ENCODE data around the gene ERAS.
"Not testable (repeated sequence)": the region's sequence is repeated elsewhere in the genome, so short reads cannot be mapped to it uniquely, and the experiment has no call there.

Gene ERAS

DNA sequence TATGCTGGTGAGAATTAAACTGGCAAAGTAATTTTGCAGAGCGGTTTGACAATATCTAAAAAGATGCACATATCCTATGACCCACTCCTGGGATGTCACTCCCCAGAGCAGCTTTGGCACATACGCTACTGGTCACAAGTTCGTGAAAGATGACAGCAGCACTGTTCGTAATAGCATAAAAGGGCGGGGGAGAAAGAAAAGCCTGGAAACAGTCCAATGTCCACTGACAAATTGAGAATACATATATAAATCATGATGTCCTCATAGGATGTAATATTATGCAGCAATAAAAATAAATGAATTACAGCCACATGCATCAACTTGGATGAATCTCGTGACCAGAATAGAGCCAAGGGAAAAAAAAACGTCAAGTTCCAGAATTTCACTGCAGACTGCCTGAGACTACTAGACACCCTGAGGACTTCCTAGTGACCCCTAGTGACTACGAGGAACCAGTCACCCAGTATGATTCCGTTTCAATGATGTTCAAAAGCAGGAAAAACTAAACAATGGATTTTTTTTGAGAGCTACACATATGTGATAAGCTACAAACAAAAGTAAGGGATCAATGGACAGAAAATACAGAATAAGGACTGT, 7.3 kb downstream of the ERAS start:
- H3K36me3 ChIP-seq (ENCODE audit: control insufficient read depth, insufficient read depth, low read length), result no peaks in the 10 kb centered on the region
- 33% methylated on average over 2 of the region's 9 CpGs; no CpG with 5 or more reads in 1 of the 2 experiments for WGBS, 2 experiments (ENCODE audit: insufficient coverage in 2 of 2)
- no peak overlapping the region for H3K4me3 ChIP-seq (ENCODE audit: extremely low read depth, insufficient read depth, low read length, poor library complexity, severe bottlenecking)

DNA sequence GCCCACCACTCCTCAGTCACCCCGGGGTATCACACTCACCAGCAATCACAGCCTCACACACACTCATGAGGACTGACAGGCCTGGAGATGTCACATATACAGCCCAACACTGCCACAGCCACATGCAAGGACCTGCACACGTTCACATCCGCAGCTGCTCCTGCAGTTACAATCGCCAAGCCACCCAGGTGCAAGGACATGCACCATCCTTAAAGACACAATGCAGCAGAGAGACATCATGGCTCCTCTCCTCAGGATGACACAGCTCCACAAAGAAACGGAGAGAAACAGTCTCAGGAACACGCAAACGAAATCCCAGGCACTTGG, 8.0 kb downstream of the ERAS start:
- 13% methylated on average over 4 of the region's 7 CpGs; no CpG with 5 or more reads in 1 of the 2 experiments for WGBS, 2 experiments (ENCODE audit: insufficient coverage in 2 of 2)
- no peaks in the 10 kb centered on the region for H3K9me3 ChIP-seq (ENCODE audit: control insufficient read depth, low read length)
- H3K36me3 ChIP-seq (ENCODE audit: control insufficient read depth, insufficient read depth, low read length), result no peaks in the 10 kb centered on the region
- H3K27ac ChIP-seq (ENCODE audit: low read depth, low read length, severe bottlenecking), result no peak overlapping the region
- peak overlapping the region; percentile 37 for H3K4me3 ChIP-seq (ENCODE audit: extremely low read depth, insufficient read depth, low read length, poor library complexity, severe bottlenecking)
- H3K4me1 ChIP-seq (ENCODE audit: control insufficient read depth, insufficient read depth, low read length, poor library complexity, severe bottlenecking), result no peaks in the 10 kb centered on the region

More for the DNA sequence above, 7.3 kb downstream of the ERAS start:
- Histone ChIP-seq H3K4me1 (ENCODE audit: control insufficient read depth, insufficient read depth, low read length, poor library complexity, severe bottlenecking) (no peaks in the 10 kb centered on the region), H3K27ac (ENCODE audit: low read depth, low read length, severe bottlenecking) (no peak overlapping the region), H3K9me3 (ENCODE audit: control insufficient read depth, low read length) (no peaks in the 10 kb centered on the region)

DNA sequence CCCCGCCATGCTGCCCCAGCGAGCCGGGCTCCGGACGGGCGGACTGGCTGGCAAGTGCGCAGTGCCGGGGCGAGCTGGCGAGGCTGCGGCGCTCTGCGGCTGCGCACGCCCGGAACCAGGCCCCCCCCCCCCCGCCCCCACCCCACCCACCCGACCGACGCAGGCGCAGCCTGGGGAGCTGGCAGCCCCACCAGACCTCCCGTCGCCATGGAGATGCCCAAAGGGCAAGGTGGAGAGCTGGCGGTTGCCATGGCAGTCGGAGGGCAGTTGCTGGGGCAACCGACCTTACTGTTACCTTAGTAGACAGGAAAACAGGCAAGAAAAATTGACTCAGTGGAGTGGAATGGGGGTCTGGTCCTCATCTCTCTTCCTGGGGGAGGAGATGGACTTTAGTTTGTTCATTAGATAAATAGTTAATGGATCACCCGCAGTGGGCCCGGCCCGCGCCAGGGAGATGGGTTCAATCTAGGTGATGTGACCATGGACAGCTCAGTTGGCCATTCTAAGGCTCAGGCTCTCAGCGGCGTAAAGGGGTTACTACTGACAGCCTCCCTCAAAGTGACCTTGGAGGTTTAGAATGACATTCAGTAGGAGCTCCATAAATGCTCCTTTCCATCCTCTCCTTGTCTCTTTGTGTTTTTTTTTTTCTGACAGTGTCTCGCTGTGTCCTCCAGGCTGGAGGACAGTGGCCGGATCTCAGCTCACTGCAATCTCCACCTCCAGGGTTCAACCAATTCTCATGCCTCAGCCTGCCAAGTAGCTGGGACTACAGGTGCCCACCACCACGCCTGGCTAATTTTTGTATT, 9.4 kb downstream of the ERAS start, which contains the start of gene PCSK1N:
TSS of gene PCSK1N (minus strand) at position 87 of the 806 bp plus-strand sequence. CDS start at position 9, 78 bp downstream.
- H3K4me1 ChIP-seq (ENCODE audit: control insufficient read depth, insufficient read depth, low read length, poor library complexity, severe bottlenecking), result no peaks in the 10 kb centered on the region
- no peaks in the 10 kb centered on the region for H3K9me3 ChIP-seq (ENCODE audit: control insufficient read depth, low read length)
- no peak within 1 kb of the TSS for H3K27ac ChIP-seq (ENCODE audit: low read depth, low read length, severe bottlenecking)
- no peaks in the 10 kb centered on the region for H3K36me3 ChIP-seq (ENCODE audit: control insufficient read depth, insufficient read depth, low read length)
- WGBS, 2 experiments (ENCODE audit: insufficient coverage in 2 of 2), result 33% methylated on average over 6 of the region's 35 CpGs; no CpG with 5 or more reads in 1 of the 2 experiments
- peak within 1 kb of the TSS; percentile 37 for H3K4me3 ChIP-seq (ENCODE audit: extremely low read depth, insufficient read depth, low read length, poor library complexity, severe bottlenecking)

DNA sequence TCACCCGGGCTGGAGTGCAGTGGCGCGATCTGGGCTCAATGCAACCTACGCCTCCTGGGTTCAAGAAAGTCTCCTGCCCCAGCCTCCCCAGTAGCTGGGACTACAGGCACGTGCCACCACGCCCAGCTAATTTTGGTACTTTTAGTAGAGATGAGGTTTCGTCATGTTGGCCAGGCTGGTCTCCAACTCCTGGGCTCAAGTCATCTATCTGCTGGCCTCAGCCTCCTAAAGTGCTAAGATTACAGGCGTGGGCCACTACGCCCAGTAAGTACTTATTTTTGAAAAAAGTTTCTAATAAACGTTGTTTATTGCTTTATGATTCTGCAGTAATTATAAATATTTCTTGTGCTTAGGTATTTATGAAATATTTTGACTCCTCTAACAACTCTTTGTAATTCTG, 13.4 kb downstream of the ERAS start:
- WGBS, 2 experiments (ENCODE audit: insufficient coverage in 2 of 2), result 94 to 100% methylated on average over 1 to 3 of the region's 10 CpGs
- H3K36me3 ChIP-seq (ENCODE audit: control insufficient read depth, insufficient read depth, low read length), result no peaks in the 10 kb centered on the region

DNA sequence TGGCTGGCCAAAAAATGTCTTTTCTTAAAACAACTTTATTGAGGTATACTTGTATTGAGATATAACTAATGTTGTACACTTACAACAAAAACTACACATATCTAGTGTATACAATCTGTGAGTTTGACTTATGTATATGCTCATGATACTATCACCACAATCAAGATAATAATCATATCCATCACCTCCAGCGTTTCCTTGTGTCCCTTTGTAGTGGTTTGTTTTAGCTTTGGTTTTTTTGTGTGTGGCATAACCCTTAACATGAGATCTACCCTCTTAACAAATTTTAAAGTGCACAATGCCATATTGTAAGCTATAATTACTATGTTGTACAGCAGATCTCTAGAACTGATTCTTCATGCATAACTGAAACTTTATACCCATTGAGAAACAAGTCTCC, 22.5 kb downstream of the ERAS start:
- no CpG with 5 or more reads among the region's 1 CpG for WGBS, 2 experiments (ENCODE audit: insufficient coverage in 2 of 2)
- Histone ChIP-seq H3K9me3 (ENCODE audit: control insufficient read depth, low read length) (no peaks in the 10 kb centered on the region), H3K27ac (ENCODE audit: low read depth, low read length, severe bottlenecking) (no peak overlapping the region), H3K36me3 (ENCODE audit: control insufficient read depth, insufficient read depth, low read length) (no peaks in the 10 kb centered on the region), H3K4me3 (ENCODE audit: extremely low read depth, insufficient read depth, low read length, poor library complexity, severe bottlenecking) (no peak overlapping the region), H3K4me1 (ENCODE audit: control insufficient read depth, insufficient read depth, low read length, poor library complexity, severe bottlenecking) (no peaks in the 10 kb centered on the region)

More for the DNA sequence above, 13.4 kb downstream of the ERAS start:
- Histone ChIP-seq H3K4me1 (ENCODE audit: control insufficient read depth, insufficient read depth, low read length, poor library complexity, severe bottlenecking) (no peaks in the 10 kb centered on the region), H3K4me3 (ENCODE audit: extremely low read depth, insufficient read depth, low read length, poor library complexity, severe bottlenecking) (no peak overlapping the region), H3K9me3 (ENCODE audit: control insufficient read depth, low read length) (no peaks in the 10 kb centered on the region), H3K27ac (ENCODE audit: low read depth, low read length, severe bottlenecking) (no peak overlapping the region)

DNA sequence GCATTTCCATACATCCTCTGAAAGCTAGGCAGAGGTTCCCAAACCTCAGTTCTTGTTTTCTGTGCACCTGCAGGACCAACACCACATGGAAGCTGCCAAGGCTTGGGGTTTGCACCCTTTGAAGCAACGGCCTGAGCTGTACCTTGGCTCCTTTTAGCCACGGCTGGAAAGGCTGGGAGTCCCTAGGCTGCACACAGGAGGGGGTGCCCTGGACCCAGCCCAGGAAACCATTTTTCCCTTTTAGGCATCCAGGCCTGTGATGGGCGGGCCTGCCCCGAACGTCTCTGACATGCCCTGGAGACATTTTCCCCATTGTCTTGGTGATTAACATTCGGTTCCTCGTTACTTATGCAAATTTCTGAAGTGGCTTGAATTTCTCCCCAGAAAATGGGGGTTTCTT, 26.5 kb downstream of the ERAS start:
- H3K4me3 ChIP-seq (ENCODE audit: extremely low read depth, insufficient read depth, low read length, poor library complexity, severe bottlenecking), result no peak overlapping the region
- WGBS, 2 experiments (ENCODE audit: insufficient coverage in 2 of 2), result 80 to 81% methylated on average over 3 to 4 of the region's 7 CpGs
- no peaks in the 10 kb centered on the region for H3K4me1 ChIP-seq (ENCODE audit: control insufficient read depth, insufficient read depth, low read length, poor library complexity, severe bottlenecking)
- no peak overlapping the region for H3K27ac ChIP-seq (ENCODE audit: low read depth, low read length, severe bottlenecking)
- no peaks in the 10 kb centered on the region for H3K36me3 ChIP-seq (ENCODE audit: control insufficient read depth, insufficient read depth, low read length)
- H3K9me3 ChIP-seq (ENCODE audit: control insufficient read depth, low read length), result no peaks in the 10 kb centered on the region

DNA sequence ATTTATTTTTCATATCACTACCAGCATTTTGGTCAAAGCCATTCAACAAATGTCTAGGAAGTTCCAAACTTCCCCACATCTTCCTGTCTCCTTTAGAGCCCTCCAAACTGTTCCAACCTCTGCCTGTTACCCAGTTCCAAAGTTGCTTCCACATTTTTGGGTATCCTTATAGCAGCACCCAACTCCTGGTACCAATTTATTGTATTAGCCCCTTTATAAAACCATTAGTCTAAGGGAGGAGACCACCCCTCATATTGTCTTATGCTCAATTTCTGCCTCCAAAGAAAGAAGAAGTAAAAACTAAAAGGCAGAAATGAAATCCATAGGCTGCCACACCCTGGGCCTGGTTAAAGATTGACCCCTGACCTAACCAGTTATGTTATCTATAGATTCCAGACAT, 27.2 kb downstream of the ERAS start:
- not testable (repeated sequence) for H3K27ac ChIP-seq (ENCODE audit: low read depth, low read length, severe bottlenecking); H3K4me1 ChIP-seq (ENCODE audit: control insufficient read depth, insufficient read depth, low read length, poor library complexity, severe bottlenecking); H3K4me3 ChIP-seq (ENCODE audit: extremely low read depth, insufficient read depth, low read length, poor library complexity, severe bottlenecking); H3K9me3 ChIP-seq (ENCODE audit: control insufficient read depth, low read length); H3K36me3 ChIP-seq (ENCODE audit: control insufficient read depth, insufficient read depth, low read length)

DNA sequence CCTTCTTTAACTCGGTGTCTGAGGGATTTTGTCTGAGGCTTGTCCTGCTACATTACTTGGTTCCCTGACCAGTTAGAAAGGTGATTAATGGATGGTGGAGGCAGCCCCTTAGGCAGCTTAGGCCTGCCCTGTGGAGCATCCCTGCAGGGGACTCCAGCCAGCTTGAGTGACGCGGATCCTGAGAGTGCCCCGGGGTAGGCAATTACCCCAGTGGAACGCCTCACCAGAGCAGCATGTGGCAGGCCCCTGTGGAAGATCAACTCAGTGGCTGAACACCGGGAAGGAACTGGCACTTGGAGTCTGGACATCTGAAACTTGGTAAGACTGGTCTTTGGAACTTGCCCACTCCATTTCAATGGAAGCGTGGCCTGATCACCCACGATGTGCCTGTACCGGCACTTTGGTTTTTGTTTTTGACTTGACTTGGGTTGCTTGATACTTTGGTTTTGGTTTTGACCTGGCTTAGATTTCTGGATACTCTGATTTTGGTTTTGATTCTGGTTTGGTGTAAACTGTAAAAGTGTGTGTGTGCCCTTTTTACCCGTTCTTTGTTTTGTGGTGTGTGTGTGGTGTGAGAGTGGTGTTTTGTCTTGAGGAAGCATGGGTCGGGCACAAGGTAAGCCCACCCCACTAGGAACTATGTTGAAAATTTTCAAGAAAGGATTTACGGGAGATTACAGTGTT, 27.9 kb downstream of the ERAS start:
- not testable (repeated sequence) for H3K4me3 ChIP-seq (ENCODE audit: extremely low read depth, insufficient read depth, low read length, poor library complexity, severe bottlenecking); H3K9me3 ChIP-seq (ENCODE audit: control insufficient read depth, low read length); H3K36me3 ChIP-seq (ENCODE audit: control insufficient read depth, insufficient read depth, low read length); H3K27ac ChIP-seq (ENCODE audit: low read depth, low read length, severe bottlenecking); H3K4me1 ChIP-seq (ENCODE audit: control insufficient read depth, insufficient read depth, low read length, poor library complexity, severe bottlenecking)
- WGBS, 2 experiments (ENCODE audit: insufficient coverage in 2 of 2), result 93 to 94% methylated on average over 3 to 5 of the region's 12 CpGs

DNA sequence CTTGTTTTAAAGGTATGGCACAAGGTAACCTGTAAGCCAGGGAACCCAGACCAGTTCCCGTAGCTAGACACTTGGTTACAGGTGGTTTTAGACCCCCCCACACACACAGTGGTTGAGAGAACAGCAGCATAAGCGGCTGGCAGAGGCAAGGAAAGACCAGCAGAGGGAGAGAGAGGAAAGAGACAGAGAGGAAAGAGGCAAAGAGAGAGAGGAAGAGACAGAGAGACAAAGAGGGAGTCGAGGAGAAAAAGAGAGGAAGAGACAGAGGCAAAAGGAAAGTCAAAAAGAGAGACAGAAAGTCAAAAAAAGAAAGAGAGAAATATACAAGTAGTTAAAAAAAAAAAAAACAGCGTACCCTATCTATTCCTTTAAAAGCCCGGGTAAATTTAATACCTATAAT, 28.6 kb downstream of the ERAS start:
- no peak overlapping the region for H3K27ac ChIP-seq (ENCODE audit: low read depth, low read length, severe bottlenecking)
- no peaks in the 10 kb centered on the region for H3K36me3 ChIP-seq (ENCODE audit: control insufficient read depth, insufficient read depth, low read length)
- no peaks in the 10 kb centered on the region for H3K4me1 ChIP-seq (ENCODE audit: control insufficient read depth, insufficient read depth, low read length, poor library complexity, severe bottlenecking)
- WGBS, 2 experiments (ENCODE audit: insufficient coverage in 2 of 2), result 50% methylated on average over 1 of the region's 5 CpGs; no CpG with 5 or more reads in 1 of the 2 experiments
- H3K9me3 ChIP-seq (ENCODE audit: control insufficient read depth, low read length), result no peaks in the 10 kb centered on the region
- no peak overlapping the region for H3K4me3 ChIP-seq (ENCODE audit: extremely low read depth, insufficient read depth, low read length, poor library complexity, severe bottlenecking)

DNA sequence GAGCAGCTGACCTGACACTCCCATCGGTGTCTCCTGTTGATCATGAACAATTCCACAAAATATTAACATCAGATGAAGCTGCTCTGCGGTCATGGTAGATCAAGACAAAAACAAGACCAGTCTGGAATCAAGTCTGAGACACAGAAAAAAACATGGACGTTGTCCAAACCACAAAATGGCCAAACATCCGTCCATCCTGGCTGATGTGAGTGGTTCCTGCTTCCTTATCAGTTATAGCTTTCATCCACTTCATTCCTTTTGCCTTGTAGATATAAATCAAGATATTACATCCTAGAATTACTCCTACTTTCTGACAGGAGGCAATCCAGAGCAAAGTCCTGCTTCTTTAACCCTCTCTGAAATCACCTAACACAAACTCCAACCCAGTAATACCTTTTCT, 37.9 kb downstream of the ERAS start:
- 90% methylated on average over 3 of the region's 4 CpGs; no CpG with 5 or more reads in 1 of the 2 experiments for WGBS, 2 experiments (ENCODE audit: insufficient coverage in 2 of 2)
- Histone ChIP-seq H3K27ac (ENCODE audit: low read depth, low read length, severe bottlenecking) (no peak overlapping the region), H3K36me3 (ENCODE audit: control insufficient read depth, insufficient read depth, low read length) (no peaks in the 10 kb centered on the region), H3K4me1 (ENCODE audit: control insufficient read depth, insufficient read depth, low read length, poor library complexity, severe bottlenecking) (peaks cover 5% of the 10 kb centered on the region), H3K4me3 (ENCODE audit: extremely low read depth, insufficient read depth, low read length, poor library complexity, severe bottlenecking) (no peak overlapping the region), H3K9me3 (ENCODE audit: control insufficient read depth, low read length) (no peaks in the 10 kb centered on the region)

DNA sequence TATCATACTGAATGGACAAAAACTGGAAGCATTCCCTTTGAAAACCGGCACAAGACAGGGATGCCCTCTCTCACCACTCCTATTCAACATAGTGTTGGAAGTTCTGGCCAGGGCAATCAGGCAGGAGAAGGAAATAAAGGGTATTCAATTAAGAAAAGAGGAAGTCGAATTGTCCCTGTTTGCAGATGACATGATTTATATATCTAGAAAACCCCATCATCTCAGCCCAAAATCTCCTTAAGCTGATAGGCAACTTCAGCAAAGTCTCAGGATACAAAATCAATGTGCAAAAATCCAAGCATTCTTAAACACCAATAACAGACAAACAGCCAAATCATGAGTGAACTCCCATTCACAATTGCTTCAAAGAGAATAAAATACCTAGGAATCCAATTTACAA, 45.7 kb downstream of the ERAS start:
- WGBS, 2 experiments (ENCODE audit: insufficient coverage in 2 of 2), result no CpG with 5 or more reads among the region's 2 CpGs
- not testable (repeated sequence) for H3K27ac ChIP-seq (ENCODE audit: low read depth, low read length, severe bottlenecking); H3K4me1 ChIP-seq (ENCODE audit: control insufficient read depth, insufficient read depth, low read length, poor library complexity, severe bottlenecking)

More for the DNA sequence above, 45.7 kb downstream of the ERAS start:
- not testable (repeated sequence) for H3K36me3 ChIP-seq (ENCODE audit: control insufficient read depth, insufficient read depth, low read length); H3K9me3 ChIP-seq (ENCODE audit: control insufficient read depth, low read length); H3K4me3 ChIP-seq (ENCODE audit: extremely low read depth, insufficient read depth, low read length, poor library complexity, severe bottlenecking)
